22Rv1 (cell line): ENCODE results near the gene MYO18B.

Source experiments
- H3K27ac ChIP-seq: fragments of 450-650 bp; 2 replicates; pipeline ENCODE4 v1.5.1; 2017
- CTCF ChIP-seq: fragments of 450-650 bp; IDR thresholded peaks from 2 replicates; pipeline ENCODE4 v1.5.1; 2017; ENCODE audit warnings: mild to moderate bottlenecking
- ZFX ChIP-seq: fragments of 450-650 bp; IDR thresholded peaks from 2 replicates; pipeline ENCODE4 v1.6.1; 2017; ENCODE audit warnings: antibody characterized with exemption, borderline replicate concordance

Gene MYO18B

GRCh38 chr22:25741692-25742626 is at the start of gene MYO18B:
MYO18B (plus strand) TSS chr22:25742188; CDS start chr22:25761093, 18,905 bp downstream.
- no peak within 1 kb of the TSS for H3K27ac ChIP-seq
- TF ChIP-seq CTCF (no peak), ZFX (no peak)

GRCh38 chr22:25692397-25693267 is 49.4 kb upstream of the MYO18B start:
- H3K27ac ChIP-seq = no peak overlapping the region
- no peak for TF ChIP-seq ZFX

- no peak for TF ChIP-seq ZFX
- no peak for TF ChIP-seq CTCF
These were observed 48.8 kb upstream of the MYO18B start for GRCh38 chr22:25693268-25693565.

GRCh38 chr22:25694196-25694907 is 47.6 kb upstream of the MYO18B start:
- no peak for TF ChIP-seq ZFX
- no peak for TF ChIP-seq CTCF
- H3K27ac ChIP-seq = no peak overlapping the region

More at GRCh38 chr22:25693268-25693565, 48.8 kb upstream of the MYO18B start:
- H3K27ac ChIP-seq = no peak overlapping the region

- TF ChIP-seq ZFX = no peak
- no peak for TF ChIP-seq CTCF
These were observed 46.8 kb upstream of the MYO18B start for GRCh38 chr22:25695146-25695545.

GRCh38 chr22:25696763-25697162 is 45.2 kb upstream of the MYO18B start:
- no peak overlapping the region for H3K27ac ChIP-seq

More at GRCh38 chr22:25695146-25695545, 46.8 kb upstream of the MYO18B start:
- no peak overlapping the region for H3K27ac ChIP-seq

More at GRCh38 chr22:25696763-25697162, 45.2 kb upstream of the MYO18B start:
- TF ChIP-seq CTCF (no peak), ZFX (no peak)
